HG03575 (cell line): ENCODE data around the gene TENT4A.

Source experiments
- ATAC-seq: cut with Tn5 transposase; IDR thresholded peaks from one replicate; pipeline ENCODE4 v1.9.1; 2021; ENCODE audit not compliant: unreplicated experiment, insufficient number of reproducible peaks, low FRiP score; ENCODE audit errors: extremely low read depth

The TENT4A gene

GRCh38 chr5:6728011-6728794 is 15.0 kb downstream of the TENT4A start:
- peak; percentile 80 for ATAC-seq

- ATAC-seq, result no peak
Observed at GRCh38 chr5:6728795-6729183, 15.6 kb downstream of the TENT4A start.

DNA sequence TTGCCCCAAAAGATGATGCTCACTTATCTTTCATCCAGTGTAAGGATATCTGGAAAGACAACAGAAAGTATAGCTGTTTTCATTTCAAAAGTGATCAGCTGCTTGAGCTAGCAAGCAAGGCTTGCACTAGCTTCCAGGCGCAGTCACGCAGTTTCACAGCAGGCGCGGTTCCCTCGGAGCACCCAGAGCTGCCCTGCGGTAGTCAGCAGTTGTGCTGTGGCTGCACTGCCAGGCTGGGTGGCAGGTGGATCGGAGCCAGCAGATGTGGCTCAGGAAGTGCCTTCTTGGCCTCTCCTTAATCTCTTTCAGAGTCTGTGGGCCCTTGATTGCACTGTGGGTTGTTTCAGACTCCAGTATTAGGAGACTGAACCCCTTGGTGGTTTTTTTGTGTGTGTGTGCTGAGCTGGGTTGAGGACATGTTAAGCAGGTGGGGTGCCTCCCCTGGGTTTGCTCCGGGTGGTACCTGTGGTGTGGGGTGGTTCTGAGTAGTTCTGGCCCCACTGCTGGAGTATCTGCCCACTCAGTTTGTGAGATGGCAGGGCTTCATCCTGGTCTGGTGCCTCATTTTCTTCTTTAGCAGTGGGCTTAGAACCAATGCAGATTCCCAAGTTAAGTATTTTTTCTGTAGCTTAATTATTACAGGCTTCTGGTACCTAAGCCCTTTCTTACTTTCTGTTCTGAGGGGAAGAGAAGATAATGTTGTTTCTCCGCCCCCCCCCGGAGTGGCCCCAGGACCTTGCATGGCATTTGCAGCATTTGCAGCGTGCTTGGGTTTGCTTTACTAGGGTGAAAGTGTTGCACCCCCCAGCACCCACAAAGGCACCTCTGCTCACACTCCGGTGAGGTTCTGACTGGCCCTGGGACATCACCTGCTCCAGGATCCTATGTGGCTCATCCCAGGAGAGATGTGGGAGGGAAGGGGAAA is 16.4 kb downstream of the TENT4A start:
- no peak for ATAC-seq

DNA sequence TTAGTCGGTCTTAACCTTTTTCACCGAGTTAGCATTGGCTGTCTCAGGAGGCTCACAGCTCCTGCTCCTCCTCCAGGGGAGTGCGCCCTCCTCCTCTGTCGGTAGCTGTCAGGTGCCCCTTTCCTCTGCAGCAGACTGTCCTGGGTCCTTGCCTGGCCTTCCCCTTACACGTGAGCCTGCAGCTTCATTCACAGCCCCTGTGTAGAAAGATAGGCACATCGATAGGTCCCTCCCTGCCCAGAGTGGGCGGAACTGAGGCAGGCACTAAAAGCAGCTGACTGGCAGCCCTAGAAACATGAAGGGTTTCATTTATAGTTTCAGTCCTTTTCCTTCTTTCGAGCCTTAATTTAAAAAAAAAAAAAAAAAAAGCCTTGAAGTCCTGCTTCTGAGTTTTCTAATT is 17.2 kb downstream of the TENT4A start:
- no peak for ATAC-seq

DNA sequence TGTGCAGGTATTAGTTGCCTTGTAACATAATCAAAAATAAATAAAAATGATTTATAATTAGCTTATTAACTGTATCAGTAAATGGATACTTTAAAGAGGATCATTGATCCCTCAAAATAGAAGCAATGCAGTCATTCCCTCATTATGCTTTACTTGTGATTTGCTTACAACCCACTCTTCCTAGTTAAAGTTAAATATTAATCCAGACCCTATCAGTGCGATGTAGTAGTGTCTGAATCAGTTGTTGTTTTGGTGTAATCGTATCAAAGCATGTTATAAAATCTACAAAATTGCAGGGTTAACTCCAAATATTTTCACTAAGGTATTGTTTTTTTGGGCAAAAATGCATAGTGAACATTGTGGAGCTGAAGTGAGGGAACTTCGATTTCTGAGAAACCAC is 17.6 kb downstream of the TENT4A start:
- no peak for ATAC-seq

DNA sequence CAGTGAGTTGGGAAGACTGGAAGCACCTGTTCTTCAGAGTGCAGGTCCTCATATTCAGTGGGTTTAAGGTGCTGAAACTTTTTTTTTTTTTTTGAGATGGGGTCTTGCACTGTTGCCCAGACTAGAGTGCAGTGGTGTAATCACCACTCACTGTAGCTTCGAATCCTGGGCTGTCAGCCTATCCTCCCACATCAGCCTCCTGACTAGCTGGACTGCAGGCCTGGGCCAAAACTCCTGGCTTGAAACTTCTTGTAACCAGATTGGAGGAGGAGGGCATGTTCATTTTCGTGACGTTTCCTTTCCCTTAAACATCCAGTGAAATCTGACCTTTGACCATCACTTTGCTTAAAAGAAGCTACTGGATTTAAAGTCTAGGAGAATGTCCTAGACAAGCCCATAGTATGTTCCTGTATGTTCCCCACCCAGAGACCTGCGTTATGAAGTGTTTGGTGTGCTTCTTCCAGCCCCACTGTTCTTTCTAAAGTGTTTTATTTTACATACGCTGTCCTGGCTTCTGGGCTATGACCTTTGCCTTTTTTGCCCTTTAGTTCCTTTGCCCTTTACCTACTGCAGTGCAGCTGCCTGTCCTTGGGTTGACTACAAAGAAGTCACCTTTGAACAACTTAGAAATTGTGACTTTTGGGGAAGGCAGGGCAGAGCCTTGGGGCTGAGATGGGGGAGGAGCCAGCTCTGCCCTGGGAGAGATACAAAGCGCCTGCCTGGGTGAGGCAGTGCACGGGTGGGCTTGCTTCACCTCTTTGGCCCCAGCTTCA is 18.4 kb downstream of the TENT4A start:
- no peak for ATAC-seq

- ATAC-seq, result no peak
Observed at GRCh38 chr5:6732634-6733410, 19.6 kb downstream of the TENT4A start.

DNA sequence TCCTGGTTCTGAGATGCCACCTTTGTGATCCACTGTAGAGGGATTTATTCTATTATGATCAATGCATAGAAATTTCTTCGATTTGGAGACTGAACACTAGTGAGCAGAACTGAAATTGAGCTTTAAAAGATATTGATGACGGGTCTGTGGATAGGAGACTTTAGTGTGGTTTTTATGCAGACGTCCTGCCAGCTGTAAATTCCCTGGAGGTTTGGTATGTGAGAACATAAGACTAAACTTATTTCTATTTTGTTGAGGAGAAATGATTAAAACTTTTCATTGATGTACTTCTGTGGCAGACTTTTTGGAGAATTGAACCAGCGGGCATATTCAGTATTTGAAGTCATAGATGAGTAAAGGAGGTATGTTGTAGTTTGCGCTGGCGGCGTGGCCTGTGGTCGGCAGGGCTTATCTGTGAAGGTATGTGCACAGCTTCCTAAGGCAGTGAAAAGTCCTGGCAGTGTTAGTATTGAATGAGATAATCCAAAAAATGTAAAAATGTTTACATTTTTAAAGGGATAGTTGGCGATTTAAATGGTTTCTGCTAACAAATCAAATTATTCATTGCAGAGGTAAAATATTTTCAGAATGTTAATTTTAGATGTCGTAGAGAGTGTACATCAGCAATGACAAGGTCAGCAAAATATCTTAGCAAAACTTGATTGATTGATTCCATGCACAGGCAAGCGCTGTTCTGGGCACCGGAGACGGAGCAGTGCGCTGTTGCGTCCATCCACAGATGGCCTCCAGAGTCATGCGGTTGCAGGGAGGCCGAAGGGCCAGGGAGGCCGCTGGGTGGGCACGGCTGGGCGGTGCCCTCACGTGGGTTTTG is 20.4 kb downstream of the TENT4A start:
- ATAC-seq, result no peak

DNA sequence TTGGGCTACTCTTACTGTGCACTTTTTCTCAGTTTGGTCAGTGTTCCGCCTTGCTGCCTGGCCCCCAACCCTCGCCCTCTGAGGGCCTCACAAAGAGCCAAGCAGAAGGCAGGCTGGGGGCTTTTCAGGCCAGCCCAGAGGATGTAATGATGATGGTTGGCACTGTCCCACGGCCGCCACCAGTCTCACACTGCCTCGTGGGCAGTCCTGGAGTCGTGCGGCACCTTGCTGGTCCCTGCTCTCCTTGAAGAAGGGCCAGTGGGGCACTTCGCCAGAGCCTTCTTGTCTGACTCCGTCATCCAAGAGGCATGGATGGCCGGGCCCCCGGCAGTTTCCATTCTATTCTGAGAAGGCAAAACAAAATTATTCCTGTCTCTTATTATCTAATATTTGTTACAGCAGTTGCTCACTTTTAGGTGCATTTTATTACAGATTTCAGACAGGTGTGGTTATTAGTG is 21.0 kb downstream of the TENT4A start:
- ATAC-seq, result no peak

GRCh38 chr5:6734781-6735180 is 21.5 kb downstream of the TENT4A start:
- ATAC-seq, result no peak

GRCh38 chr5:6736106-6736505 is 22.9 kb downstream of the TENT4A start:
- no peak for ATAC-seq

- no peak for ATAC-seq
Observed at GRCh38 chr5:6736524-6737042, 23.4 kb downstream of the TENT4A start.

- ATAC-seq, result peak; percentile 60
Observed at GRCh38 chr5:6737043-6737941, 24.1 kb downstream of the TENT4A start.

DNA sequence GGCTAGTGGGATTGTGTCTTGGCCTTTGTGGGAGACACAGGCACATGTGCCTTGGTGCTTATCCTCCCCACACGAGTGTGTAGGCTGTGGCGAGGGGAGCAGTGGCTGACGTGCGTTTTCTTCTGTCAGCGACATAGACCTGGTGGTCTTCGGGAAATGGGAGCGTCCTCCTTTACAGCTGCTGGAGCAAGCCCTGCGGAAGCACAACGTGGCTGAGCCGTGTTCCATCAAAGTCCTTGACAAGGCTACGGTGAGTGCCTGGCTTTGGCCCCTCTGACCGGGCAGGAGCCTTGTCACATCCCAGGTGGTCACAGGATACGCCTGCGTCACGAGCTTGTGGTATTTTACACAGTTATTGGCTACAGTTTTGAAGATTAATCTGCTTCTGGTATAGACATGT is 26.4 kb downstream of the TENT4A start:
- no peak for ATAC-seq

DNA sequence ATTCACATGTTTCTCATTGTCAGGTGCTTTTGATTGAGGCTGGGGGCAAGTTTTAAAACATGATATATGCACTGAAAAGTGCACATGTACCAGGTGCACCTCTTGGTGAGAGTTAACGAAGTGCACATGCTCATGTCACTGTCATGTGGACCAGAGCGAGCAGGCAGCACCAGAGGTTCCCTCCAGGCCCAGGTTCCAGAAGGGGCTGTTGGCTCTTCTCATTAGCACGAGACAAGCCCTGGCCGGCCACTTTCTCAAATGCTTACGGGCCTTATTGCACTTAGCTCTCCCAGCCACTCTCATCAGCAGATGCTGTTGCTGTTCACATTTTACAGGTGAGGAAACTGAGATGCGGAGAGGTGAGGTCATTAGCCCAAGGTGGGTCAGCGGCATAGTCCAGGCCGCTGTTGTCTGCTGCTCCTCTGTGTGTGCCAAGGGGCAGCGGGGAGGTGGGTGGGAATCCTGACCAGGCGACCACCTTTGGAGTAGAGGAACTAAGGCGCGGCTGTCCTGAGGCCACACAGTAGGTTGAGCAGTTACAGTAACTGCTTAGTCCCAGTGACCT is 27.4 kb downstream of the TENT4A start:
- ATAC-seq, result no peak

GRCh38 chr5:6742081-6742758 is 29.0 kb downstream of the TENT4A start:
- ATAC-seq, result no peak
